GM19328 (cell line): ENCODE data around the gene LIMS1.
A peak's percentile ranks its signal among the peaks of the same experiment; 100 is the strongest.
"Not testable (repeated sequence)": the region's sequence is repeated elsewhere in the genome, so short reads cannot be mapped to it uniquely, and the experiment has no call there.

Experiments
- ATAC-seq: cut with Tn5 transposase; IDR thresholded peaks from one replicate; pipeline ENCODE4 v1.9.1; 2021; ENCODE audit warnings: mild to moderate bottlenecking, moderate library complexity; ENCODE audit not compliant: unreplicated experiment

LIMS1 gene

GRCh38 chr2:108548208-108549003 lies 14.1 kb downstream of the LIMS1 start:
- ATAC-seq = no peak

- no peak for ATAC-seq
Observed at GRCh38 chr2:108552566-108552965, 18.3 kb downstream of the LIMS1 start.

- no peak for ATAC-seq
Observed at GRCh38 chr2:108553209-108553919, 19.1 kb downstream of the LIMS1 start.

- no peak for ATAC-seq
Observed at GRCh38 chr2:108554528-108554927, 20.3 kb downstream of the LIMS1 start.

GRCh38 chr2:108555572-108555971 lies 21.3 kb downstream of the LIMS1 start:
- ATAC-seq = no peak

GRCh38 chr2:108556581-108556980 lies 22.3 kb downstream of the LIMS1 start:
- ATAC-seq = not testable (repeated sequence)

GRCh38 chr2:108560241-108560811 lies 26.1 kb downstream of the LIMS1 start:
- ATAC-seq = no peak

- no peak for ATAC-seq
Observed at GRCh38 chr2:108560895-108561530, 26.7 kb downstream of the LIMS1 start.

GRCh38 chr2:108562274-108562673 lies 28.0 kb downstream of the LIMS1 start:
- no peak for ATAC-seq

GRCh38 chr2:108564510-108564909 lies 30.2 kb downstream of the LIMS1 start:
- ATAC-seq = no peak

- ATAC-seq = peak; percentile 63
Observed at GRCh38 chr2:108565778-108566375, 31.6 kb downstream of the LIMS1 start.

GRCh38 chr2:108570416-108570815 lies 36.1 kb downstream of the LIMS1 start:
- no peak for ATAC-seq

GRCh38 chr2:108571286-108571685 lies 37.0 kb downstream of the LIMS1 start:
- no peak for ATAC-seq

GRCh38 chr2:108573061-108573460 lies 38.8 kb downstream of the LIMS1 start:
- ATAC-seq = no peak

- ATAC-seq = no peak
Observed at GRCh38 chr2:108574332-108574731, 40.1 kb downstream of the LIMS1 start.

- ATAC-seq = peak; percentile 78
Observed at GRCh38 chr2:108575132-108575966, 41.1 kb downstream of the LIMS1 start.

GRCh38 chr2:108577099-108577498 lies 42.8 kb downstream of the LIMS1 start:
- no peak for ATAC-seq

- no peak for ATAC-seq
Observed at GRCh38 chr2:108579623-108580022, 45.4 kb downstream of the LIMS1 start.

- ATAC-seq = no peak
Observed at GRCh38 chr2:108580050-108580449, 45.8 kb downstream of the LIMS1 start.

- peak; percentile 77 for ATAC-seq
Observed at GRCh38 chr2:108583903-108584520, 49.7 kb downstream of the LIMS1 start.
